Naive B cell (primary cell): ENCODE results near the gene COX6A2. TPM values are rescaled to one million over a fixed set of nuclear protein-coding genes. Genes with fewer than 3 reads are reported as not detected.
"Not testable (repeated sequence)": the region's sequence is repeated elsewhere in the genome, so short reads cannot be mapped to it uniquely, and the experiment has no call there.

Experiments used
- ATAC-seq, 2 donors: fragments of 150-1000 bp; cut with Tn5 transposase; 2 replicates each; pipeline ENCODE4 v1.10.0; 2021; ENCODE audit warnings: low read depth in 2 of 2, mild to moderate bottlenecking in 2 of 2, moderate library complexity in 2 of 2
- DNase-seq: peaks from one replicate; pipeline ENCODE4 v3.0.0; 2022
- H3K27ac Mint-ChIP-seq, 6 donors: one replicate each; pipeline ENCODE4 v1.8.0; 2020 to 2022; ENCODE audit warnings: mild to moderate bottlenecking in 6 of 6, mixed read lengths in 6 of 6, moderate library complexity in 5 of 6, inconsistent platforms in 2 of 6
- H3K27me3 Mint-ChIP-seq, 3 donors: one replicate each; pipeline ENCODE4 v1.8.0; 2021 to 2022; ENCODE audit warnings: mixed read lengths in 3 of 3, mild to moderate bottlenecking in 1 of 3
- H3K36me3 Mint-ChIP-seq, 2 donors: one replicate each; pipeline ENCODE4 v1.8.0; 2020 to 2022; ENCODE audit warnings: mixed read lengths in 2 of 2, inconsistent platforms in 1 of 2, mild to moderate bottlenecking in 1 of 2
- H3K4me1 Mint-ChIP-seq, 3 donors: one replicate each; pipeline ENCODE4 v1.8.0; 2020 to 2022; ENCODE audit warnings: mixed read lengths in 3 of 3, inconsistent platforms in 1 of 3, mild to moderate bottlenecking in 1 of 3, moderate library complexity in 1 of 3
- H3K4me3 Mint-ChIP-seq, 8 donors: one replicate each; pipeline ENCODE4 v1.8.0; 2020 to 2022; ENCODE audit warnings: mild to moderate bottlenecking in 8 of 8, mixed read lengths in 8 of 8, moderate library complexity in 8 of 8, inconsistent platforms in 2 of 8
- H3K9me3 Mint-ChIP-seq, 7 donors: one replicate each; pipeline ENCODE4 v1.8.0; 2020 to 2022; ENCODE audit warnings: mixed read lengths in 7 of 7, mild to moderate bottlenecking in 5 of 7, inconsistent platforms in 2 of 7, moderate library complexity in 1 of 7
- polyA plus RNA-seq, 6 donors: library from polyadenylated mRNA; unstranded; fragments of 300-500 nt; fragmentation: Illumina TruSeq; gene quantifications; one replicate each; pipeline ENCODE4 v1.2.3, GENCODE V29; 2021; ENCODE audit warnings: low read depth in 6 of 6

COX6A2 gene
- polyA plus RNA-seq, 6 donors from 2014 or later, result not detected

DNA sequence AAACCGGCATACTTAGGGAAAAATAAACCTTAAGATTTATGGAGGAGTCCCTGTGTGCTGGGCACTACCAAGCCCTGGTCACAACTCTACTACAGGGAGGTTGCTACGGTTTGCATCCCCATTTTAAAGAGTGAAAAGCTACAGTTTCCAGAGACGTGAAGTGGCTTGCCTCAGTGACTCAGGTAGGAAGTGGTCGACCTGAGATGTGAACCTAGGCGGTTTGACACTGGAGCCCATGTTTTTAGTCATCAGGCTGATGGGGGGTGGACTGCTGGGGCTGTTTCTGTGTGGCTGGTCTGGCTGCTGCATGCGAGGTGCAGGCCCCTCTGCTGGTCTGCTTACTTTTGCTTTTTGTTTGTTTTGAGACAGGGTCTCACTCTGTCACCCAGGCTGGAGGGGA is 6.6 kb downstream of the COX6A2 start:
- Mint-ChIP-seq H3K9me3 (peaks cover 0 to 6% (median 2%) of the 10 kb centered on the region in 7 donors), H3K27ac (no peak overlapping the region), H3K27me3 (peaks cover 14 to 60% (median 57%) of the 10 kb centered on the region in 3 donors), H3K4me3 (no peak overlapping the region), H3K36me3 (peaks cover 0 to 8% of the 10 kb centered on the region in 2 donors), H3K4me1 (no peaks in the 10 kb centered on the region)
- DNase-seq, result no peak
- ATAC-seq, result no peak

DNA sequence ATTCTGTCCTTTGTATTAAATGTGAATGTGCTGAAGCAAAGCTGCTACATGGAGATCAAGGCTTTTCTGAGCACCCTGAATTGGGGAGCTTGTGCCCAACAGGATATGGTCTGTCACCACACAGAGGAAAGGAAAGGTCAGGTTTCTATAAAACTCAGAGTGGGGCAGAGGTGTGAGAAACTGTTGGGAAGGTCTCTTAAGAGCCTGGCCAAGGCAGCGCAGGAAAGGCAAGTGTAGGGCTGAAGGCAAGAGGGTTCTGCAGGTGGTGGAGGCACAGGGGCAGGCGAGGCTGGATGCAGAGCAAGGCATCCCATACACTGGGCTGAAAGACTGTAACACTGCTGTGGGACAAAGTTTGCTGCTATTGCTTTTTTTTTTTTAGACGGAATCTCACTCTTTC is 8.1 kb downstream of the COX6A2 start:
- no peak overlapping the region for H3K27ac Mint-ChIP-seq
- DNase-seq, result no peak

DNA sequence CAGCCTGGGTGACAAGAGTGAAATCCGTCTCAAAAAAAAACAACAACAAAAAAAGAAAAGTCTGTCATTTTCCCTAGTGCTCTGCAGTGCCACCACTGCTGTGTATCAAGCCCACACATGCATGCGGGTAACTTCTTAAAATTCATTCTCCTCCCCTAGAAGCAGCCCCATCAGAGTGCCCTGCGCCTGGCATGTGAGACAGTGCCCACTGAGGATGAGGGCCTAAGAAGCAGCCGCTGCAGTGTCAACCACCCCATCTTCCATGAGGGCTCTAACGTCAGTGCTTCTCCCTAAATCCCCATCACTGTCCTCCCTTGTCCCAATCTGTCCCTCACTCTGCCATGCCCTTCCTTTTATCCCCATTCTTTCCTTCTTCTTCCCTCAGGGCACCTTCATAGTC is 10.2 kb downstream of the COX6A2 start:
- ATAC-seq, result no peak
- Mint-ChIP-seq H3K4me3 (no peak overlapping the region), H3K27me3 (peaks cover 18 to 54% (median 52%) of the 10 kb centered on the region in 3 donors), H3K9me3 (peaks cover 0 to 6% (median 2%) of the 10 kb centered on the region in 7 donors), H3K4me1 (peaks cover 0 to 8% (median 6%) of the 10 kb centered on the region in 3 donors), H3K27ac (peak overlapping the region in 1 of 6 donors; percentile 31), H3K36me3 (peaks cover 0 to 8% of the 10 kb centered on the region in 2 donors)
- no peak for DNase-seq

More for the DNA sequence above, 8.1 kb downstream of the COX6A2 start:
- Mint-ChIP-seq H3K9me3 (peaks cover 0 to 6% (median 2%) of the 10 kb centered on the region in 7 donors), H3K4me3 (no peak overlapping the region), H3K4me1 (no peaks in the 10 kb centered on the region), H3K36me3 (peaks cover 0 to 8% of the 10 kb centered on the region in 2 donors), H3K27me3 (peaks cover 17 to 60% (median 58%) of the 10 kb centered on the region in 3 donors)
- ATAC-seq, result no peak

DNA sequence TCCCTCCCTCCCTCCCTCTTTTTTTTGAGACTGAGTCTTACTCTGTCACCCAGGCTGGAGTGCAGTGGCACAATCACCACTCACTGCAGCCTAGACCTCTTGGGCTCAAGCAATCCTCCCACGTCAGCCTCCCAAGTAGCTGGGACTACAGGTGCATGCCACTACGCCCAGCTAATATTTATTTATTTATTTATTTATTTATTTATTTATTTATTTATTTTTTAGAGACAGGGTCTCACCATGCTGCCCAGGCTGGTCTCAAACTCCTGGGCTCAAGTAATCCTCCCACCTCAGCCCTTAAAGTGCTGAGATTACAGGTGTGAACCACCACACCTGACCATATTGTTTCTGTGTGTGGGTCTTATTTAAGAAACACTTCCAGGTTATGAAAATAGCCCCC is 11.1 kb downstream of the COX6A2 start:
- DNase-seq, ATAC-seq, H3K27ac Mint-ChIP-seq, H3K4me1 Mint-ChIP-seq, H3K4me3 Mint-ChIP-seq, H3K9me3 Mint-ChIP-seq, H3K36me3 Mint-ChIP-seq: not testable (repeated sequence)
- peaks cover 17 to 55% (median 54%) of the 10 kb centered on the region in 3 donors for H3K27me3 Mint-ChIP-seq

DNA sequence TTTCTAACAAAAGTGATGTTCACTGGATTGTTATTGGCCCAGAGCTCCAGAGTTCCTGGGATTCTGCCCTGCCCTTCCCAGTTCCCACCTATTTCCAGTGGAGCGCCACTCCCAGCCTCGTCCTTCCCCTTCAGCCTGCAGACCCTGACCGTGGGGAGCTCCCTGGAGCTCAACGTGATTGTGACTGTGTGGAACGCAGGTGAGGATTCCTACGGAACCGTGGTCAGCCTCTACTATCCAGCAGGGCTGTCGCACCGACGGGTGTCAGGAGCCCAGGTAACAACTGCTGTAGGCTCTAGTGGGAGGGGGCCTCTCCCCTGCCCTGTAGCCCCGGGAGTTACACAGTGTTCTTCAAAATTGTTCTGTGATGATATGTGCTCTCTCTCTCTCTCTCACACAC is 11.8 kb downstream of the COX6A2 start:
- peaks cover 0 to 8% (median 6%) of the 10 kb centered on the region in 3 donors for H3K4me1 Mint-ChIP-seq
- no peak overlapping the region for H3K27ac Mint-ChIP-seq

DNA sequence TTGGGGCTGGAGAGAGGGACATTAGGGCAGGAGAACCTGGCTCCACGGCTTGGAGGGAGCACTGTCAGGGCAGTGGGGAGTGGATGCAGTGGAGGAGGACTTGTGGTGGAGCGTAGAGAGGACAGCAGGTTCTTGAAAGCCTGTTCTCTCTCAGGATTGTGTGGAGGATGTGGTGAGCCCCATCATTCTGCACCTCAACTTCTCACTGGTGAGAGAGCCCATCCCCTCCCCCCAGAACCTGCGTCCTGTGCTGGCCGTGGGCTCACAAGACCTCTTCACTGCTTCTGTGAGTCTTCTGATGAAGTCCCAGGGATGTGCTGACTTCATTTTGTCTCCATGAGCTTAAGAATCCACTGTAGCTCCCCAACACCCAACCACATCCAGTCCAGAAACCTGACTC is 13.5 kb downstream of the COX6A2 start:
- DNase-seq, result no peak
- Mint-ChIP-seq H3K36me3 (peaks cover 0 to 8% of the 10 kb centered on the region in 2 donors), H3K9me3 (peaks cover 0 to 6% (median 2%) of the 10 kb centered on the region in 7 donors), H3K27ac (peak overlapping the region in 3 of 6 donors; percentile 12 to 33 (median 26)), H3K4me3 (no peak overlapping the region), H3K4me1 (peaks cover 0 to 8% (median 6%) of the 10 kb centered on the region in 3 donors), H3K27me3 (peaks cover 17 to 61% (median 55%) of the 10 kb centered on the region in 3 donors)
- ATAC-seq, result no peak

More for the DNA sequence above, 11.8 kb downstream of the COX6A2 start:
- Mint-ChIP-seq H3K4me3 (no peak overlapping the region), H3K36me3 (peaks cover 0 to 8% of the 10 kb centered on the region in 2 donors), H3K27me3 (peaks cover 17 to 55% (median 55%) of the 10 kb centered on the region in 3 donors), H3K9me3 (peaks cover 0 to 6% (median 2%) of the 10 kb centered on the region in 7 donors)
- ATAC-seq, result no peak
- no peak for DNase-seq

DNA sequence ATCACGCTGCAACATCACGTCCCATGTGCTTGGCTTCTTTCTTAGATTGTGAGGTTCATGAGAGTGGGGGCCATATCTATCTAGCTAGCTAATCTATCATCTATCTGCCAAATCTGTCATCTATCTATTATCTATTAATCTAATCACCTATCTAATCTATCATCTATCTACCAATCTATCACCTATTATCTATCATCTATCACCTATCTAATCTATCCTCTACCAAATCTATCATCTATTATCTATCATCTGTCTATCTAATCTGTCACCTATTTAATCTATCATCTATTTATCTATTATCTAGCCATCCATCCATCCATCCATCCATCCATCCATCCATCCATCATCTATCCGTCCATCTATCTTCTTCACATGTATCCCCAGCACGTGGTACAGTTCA is 14.2 kb downstream of the COX6A2 start:
- H3K36me3 Mint-ChIP-seq, result peaks cover 0 to 8% of the 10 kb centered on the region in 2 donors
- H3K27me3 Mint-ChIP-seq, result peaks cover 17 to 65% (median 58%) of the 10 kb centered on the region in 3 donors
- DNase-seq (no peak), ATAC-seq (no peak)
- H3K4me3 Mint-ChIP-seq, result no peak overlapping the region
- H3K4me1 Mint-ChIP-seq, result peaks cover 0 to 8% (median 6%) of the 10 kb centered on the region in 3 donors
- H3K27ac Mint-ChIP-seq, result no peak overlapping the region
- H3K9me3 Mint-ChIP-seq, result peaks cover 0 to 6% (median 2%) of the 10 kb centered on the region in 7 donors

DNA sequence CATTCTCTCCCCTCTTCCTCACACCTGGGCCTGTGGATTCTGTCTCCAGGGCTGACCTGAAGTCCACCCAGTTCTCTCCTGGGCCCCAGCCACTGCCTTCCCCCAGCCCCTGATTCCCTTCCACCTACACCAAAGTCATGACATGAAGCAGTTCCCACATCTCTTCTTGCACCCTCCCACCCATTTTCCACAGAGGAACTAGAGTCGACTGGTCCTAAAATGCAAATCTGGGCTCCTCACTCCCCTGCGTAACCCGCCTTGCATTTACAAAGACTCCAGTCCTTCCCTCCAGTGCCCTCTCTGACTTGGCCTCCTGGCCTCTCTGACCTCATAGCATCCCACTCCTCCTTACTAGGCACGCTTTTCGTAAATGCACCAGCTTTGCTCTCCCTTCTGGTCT is 14.8 kb downstream of the COX6A2 start:
- H3K4me1 Mint-ChIP-seq, result peaks cover 0 to 8% (median 6%) of the 10 kb centered on the region in 3 donors
- no peak for ATAC-seq
- peak overlapping the region in 1 of 8 donors; percentile 37 for H3K4me3 Mint-ChIP-seq
- H3K36me3 Mint-ChIP-seq, result peaks cover 0 to 7% of the 10 kb centered on the region in 2 donors
- peaks cover 0 to 6% (median 2%) of the 10 kb centered on the region in 7 donors for H3K9me3 Mint-ChIP-seq
- peak overlapping the region in 1 of 6 donors; percentile 4 for H3K27ac Mint-ChIP-seq
- DNase-seq, result no peak
- peaks cover 21 to 68% (median 61%) of the 10 kb centered on the region in 3 donors for H3K27me3 Mint-ChIP-seq

DNA sequence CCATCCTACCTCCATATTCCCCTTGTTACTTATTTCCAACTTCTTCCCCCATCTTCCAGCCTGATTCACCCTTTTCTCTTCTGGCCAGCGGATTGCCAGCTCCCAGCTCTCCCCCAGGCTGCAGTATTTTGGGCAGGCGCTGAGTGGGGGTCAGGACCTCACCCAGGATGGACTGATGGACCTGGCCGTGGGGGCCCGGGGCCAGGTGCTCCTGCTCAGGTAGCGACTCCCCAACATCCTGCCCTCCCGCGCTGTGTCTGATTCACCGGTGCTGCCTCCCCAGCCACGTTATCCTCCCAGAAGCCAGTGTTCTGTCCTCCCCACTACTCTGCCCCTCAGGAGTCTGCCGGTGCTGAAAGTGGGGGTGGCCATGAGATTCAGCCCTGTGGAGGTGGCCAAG is 15.4 kb downstream of the COX6A2 start:
- peak overlapping the region in 1 of 6 donors; percentile 85 for H3K27ac Mint-ChIP-seq
- H3K36me3 Mint-ChIP-seq, result peaks cover 0 to under 1% of the 10 kb centered on the region in 2 donors
- H3K9me3 Mint-ChIP-seq, result peaks cover 0 to 1% (median 0%) of the 10 kb centered on the region in 7 donors
- peaks cover 0 to 8% (median 6%) of the 10 kb centered on the region in 3 donors for H3K4me1 Mint-ChIP-seq
- ATAC-seq (no peak), DNase-seq (no peak)
- H3K27me3 Mint-ChIP-seq, result peaks cover 24 to 64% (median 60%) of the 10 kb centered on the region in 3 donors
- no peak overlapping the region for H3K4me3 Mint-ChIP-seq

DNA sequence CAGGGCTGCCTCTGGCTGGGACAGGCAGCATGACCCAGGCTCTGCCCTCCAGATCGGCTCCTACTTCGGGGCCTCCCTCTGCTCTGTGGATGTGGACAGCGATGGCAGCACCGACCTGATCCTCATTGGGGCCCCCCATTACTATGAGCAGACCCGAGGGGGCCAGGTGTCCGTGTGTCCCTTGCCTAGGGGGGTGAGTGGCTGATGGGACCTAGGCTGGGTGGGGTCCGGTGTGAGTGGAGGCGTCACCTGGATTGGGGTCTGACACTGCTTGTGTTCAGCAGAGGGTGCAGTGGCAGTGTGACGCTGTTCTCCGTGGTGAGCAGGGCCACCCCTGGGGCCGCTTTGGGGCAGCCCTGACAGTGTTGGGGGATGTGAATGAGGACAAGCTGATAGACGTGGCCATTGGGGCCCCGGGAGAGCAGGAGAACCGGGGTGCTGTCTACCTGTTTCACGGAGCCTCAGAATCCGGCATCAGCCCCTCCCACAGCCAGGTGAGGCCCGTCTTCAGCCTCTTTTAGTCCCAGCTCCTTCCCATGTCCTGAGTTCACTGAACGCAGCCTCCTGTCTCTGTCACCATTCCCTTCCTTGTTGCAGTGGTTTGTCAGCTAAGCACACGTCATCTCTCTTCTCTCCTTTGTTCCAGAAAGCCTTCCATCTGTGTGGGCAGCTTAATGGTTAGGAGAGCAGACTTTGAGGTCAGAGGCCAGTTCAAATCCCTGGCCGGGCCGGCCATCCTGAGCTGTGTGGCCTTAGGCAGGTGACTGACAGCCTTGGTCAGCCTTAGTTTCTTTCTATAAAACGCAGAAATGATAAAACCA is 16.9 kb downstream of the COX6A2 start:
- no peak for ATAC-seq
- peak overlapping the region in 1 of 6 donors; percentile 69 for H3K27ac Mint-ChIP-seq
- peaks cover 0 to 8% (median 6%) of the 10 kb centered on the region in 3 donors for H3K4me1 Mint-ChIP-seq
- H3K27me3 Mint-ChIP-seq, result peaks cover 24 to 61% (median 56%) of the 10 kb centered on the region in 3 donors
- no peaks in the 10 kb centered on the region for H3K9me3 Mint-ChIP-seq
- no peak for DNase-seq
- H3K36me3 Mint-ChIP-seq, result no peaks in the 10 kb centered on the region
- no peak overlapping the region for H3K4me3 Mint-ChIP-seq

DNA sequence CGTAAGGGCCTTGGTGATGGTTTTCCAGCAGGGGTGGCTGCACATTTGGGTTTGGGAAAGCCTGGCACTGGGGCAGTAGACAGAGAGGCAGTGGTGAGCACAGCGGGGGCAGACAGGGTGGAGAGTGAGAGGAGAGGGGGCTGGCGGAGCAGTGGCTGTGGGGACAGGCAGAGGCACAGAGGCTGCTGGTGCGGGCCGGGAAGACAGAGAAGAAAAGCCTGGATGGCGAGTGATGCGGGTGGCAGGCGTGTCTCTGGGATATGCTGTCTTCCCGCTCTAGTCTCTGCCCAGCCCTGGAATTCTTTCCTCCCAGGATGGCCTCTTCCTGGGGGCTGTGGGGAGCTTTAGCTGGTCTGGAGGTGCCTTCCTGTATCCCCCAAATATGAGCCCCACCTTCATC is 18.1 kb downstream of the COX6A2 start:
- no peak overlapping the region for H3K4me3 Mint-ChIP-seq
- peaks cover 16 to 49% (median 44%) of the 10 kb centered on the region in 3 donors for H3K27me3 Mint-ChIP-seq
- DNase-seq (no peak), ATAC-seq (no peak)
- no peaks in the 10 kb centered on the region for H3K36me3 Mint-ChIP-seq
- peaks cover 0 to 8% (median 6%) of the 10 kb centered on the region in 3 donors for H3K4me1 Mint-ChIP-seq
- H3K27ac Mint-ChIP-seq, result no peak overlapping the region
- H3K9me3 Mint-ChIP-seq, result no peaks in the 10 kb centered on the region

DNA sequence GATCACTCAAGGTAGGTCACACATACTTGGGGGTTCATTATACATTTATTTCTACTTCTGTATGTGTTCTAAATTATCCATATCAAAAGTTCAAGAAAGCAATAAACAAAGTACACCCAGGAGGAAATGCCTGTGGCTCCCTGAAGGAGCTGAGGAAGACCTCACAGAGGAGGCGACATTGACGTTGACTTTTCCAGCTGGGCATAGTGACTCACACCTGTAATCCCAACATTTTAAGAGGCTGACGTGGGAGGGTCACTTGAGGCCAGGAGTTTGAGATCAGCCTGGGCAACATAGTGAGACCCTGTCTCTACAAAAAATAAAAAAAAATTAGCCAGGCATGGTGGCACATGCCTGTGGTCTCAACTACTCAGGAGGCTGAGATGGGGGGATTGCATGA is 18.7 kb downstream of the COX6A2 start:
- ATAC-seq (no peak), DNase-seq (no peak)
- Mint-ChIP-seq H3K27ac (peak overlapping the region in 1 of 6 donors; percentile 63), H3K27me3 (peaks cover 12 to 43% (median 40%) of the 10 kb centered on the region in 3 donors), H3K36me3 (no peaks in the 10 kb centered on the region), H3K9me3 (no peaks in the 10 kb centered on the region), H3K4me3 (peak overlapping the region in 1 of 8 donors; percentile 35), H3K4me1 (peaks cover 0 to 8% (median 6%) of the 10 kb centered on the region in 3 donors)

DNA sequence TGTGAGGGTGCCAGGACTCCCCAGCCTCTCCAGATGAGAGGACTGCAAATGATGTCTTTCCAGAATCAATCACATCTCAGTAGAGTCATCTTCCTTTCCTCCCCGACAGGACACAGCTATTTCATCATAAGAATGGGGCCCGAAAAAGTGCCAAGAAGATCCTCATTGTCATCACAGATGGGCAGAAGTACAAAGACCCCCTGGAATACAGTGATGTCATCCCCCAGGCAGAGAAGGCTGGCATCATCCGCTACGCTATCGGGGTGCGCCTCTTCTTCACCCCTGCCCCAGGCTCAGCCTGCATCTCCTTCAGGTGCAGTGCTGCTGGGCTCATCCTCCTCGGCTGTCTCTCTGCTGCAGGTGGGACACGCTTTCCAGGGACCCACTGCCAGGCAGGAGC is 20.8 kb downstream of the COX6A2 start:
- H3K9me3 Mint-ChIP-seq, result no peaks in the 10 kb centered on the region
- H3K27ac Mint-ChIP-seq, result no peak overlapping the region

More for the DNA sequence above, 20.8 kb downstream of the COX6A2 start:
- H3K27me3 Mint-ChIP-seq, result peaks cover 7 to 33% (median 24%) of the 10 kb centered on the region in 3 donors
- no peak overlapping the region for H3K4me3 Mint-ChIP-seq
- no peaks in the 10 kb centered on the region for H3K36me3 Mint-ChIP-seq
- DNase-seq (no peak), ATAC-seq (no peak)
- H3K4me1 Mint-ChIP-seq, result no peaks in the 10 kb centered on the region
